8988T (cell line): ENCODE data around the gene TRAF7.
"Not testable (repeated sequence)": the region's sequence is repeated elsewhere in the genome, so short reads cannot be mapped to it uniquely, and the experiment has no call there.

ENCODE experiments used
- DNase-seq: peaks from one replicate; pipeline ENCODE4 v3.0.0; 2011

Gene TRAF7

DNA sequence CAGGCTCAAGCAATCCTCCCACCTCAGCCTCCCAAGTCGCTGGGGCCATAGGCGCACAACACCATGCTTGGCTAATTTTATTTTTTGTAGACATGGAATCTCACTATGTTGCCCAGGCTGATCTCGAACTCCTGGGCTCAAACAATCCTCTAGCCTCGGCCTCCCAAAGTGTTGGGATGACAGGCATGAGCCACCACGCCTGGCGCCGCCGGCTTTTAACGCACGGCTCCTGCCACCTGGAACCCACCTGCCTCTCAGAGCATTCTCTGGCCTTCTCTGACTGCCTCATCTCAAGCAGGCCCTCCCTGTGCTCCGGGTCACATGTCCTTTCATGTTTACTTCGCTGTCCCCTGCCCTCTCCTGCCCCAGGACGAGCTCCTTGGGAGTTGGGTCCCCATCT, 30.5 kb downstream of the TRAF7 start:
- DNase-seq: no peak

DNA sequence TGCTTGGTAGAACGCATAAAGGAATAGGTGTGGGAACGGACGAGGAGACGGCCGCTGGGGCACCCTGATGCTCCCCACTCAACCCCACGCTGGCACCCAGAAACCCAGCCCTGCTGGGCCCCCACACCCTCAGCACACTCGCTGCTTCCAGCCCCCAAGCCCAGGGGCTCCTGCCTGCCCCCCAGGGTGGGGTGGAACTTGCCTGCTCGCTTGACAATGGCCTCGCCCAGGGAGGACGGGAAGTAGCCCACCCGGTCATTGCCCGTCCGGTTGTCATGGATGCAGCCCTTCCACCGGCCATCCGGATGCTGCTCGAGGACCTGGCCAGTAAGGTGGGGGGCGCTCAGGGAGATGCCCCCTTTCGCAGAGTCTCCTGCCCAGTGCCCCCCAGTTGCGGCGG, 30.9 kb downstream of the TRAF7 start:
- no peak for DNase-seq

DNA sequence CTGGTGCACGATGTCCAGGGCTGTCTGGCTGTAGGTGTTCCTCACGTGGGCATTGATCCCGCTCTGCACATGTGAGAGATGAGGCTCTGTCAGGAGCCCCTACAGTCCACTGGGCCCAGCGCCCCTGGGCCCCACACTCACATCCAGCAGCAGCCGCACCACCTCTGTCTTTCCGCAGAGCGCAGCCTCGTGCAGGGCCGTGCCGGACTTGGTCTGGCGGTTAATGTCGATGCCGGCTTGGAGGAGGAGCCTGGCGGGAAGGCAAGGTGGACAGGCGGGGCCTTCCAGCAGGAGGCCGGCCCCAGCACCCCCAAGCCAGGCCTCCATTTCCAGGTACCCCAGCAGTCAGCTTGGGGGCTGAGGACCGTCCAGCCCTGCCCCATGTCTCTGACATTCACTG, 31.6 kb downstream of the TRAF7 start:
- DNase-seq: no peak

DNA sequence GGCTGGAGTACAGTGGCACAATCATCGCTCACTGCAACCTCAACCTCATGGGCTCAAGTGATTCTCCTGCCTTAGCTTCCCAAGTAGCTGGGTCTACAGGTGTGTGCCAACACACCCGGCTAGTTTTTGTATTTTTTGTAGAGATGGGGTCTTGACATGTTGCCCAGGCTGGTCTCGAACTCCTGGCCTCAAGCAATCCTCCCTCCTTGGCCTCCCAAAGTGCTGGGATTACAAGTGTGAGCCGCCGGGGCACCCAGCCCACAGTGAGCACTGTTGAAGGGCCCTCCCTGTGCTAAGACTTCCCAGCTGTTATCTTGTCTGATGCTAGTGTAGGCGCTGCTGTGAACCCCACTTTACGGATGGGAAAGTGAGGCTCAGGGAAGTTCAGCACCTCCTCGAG, 32.8 kb downstream of the TRAF7 start:
- no peak for DNase-seq

DNA sequence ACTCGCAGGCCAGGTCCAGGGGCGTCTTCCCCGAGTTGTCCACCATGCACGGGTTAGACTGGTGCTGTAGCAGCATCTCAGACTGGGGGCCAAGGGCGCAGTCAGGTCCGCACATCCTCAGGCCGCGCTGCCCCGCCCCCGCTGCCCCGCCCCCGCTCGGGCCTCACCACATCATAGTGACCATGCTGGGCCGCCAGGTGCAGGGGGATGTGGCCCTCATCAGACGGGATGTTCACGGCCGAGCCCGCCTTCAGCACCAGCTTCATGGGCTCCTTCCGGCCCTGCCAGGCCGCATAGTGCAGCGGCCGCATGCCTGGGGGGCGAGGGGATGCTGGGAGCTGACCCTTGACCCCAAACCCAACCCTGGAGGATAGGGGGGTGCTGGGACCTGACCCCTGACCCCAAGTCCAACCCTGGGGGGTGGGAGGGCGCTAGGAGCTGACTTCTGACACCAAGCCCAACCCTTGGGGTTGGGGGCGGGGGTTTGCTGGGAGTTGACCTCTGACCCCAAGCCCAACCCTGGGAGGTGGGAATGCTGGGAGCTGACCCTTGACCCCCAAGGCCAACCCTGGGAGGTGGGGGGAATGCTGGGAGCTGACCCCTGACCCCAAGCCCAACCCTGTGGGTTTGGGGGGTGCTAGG, 33.8 kb downstream of the TRAF7 start:
- no peak for DNase-seq

DNA sequence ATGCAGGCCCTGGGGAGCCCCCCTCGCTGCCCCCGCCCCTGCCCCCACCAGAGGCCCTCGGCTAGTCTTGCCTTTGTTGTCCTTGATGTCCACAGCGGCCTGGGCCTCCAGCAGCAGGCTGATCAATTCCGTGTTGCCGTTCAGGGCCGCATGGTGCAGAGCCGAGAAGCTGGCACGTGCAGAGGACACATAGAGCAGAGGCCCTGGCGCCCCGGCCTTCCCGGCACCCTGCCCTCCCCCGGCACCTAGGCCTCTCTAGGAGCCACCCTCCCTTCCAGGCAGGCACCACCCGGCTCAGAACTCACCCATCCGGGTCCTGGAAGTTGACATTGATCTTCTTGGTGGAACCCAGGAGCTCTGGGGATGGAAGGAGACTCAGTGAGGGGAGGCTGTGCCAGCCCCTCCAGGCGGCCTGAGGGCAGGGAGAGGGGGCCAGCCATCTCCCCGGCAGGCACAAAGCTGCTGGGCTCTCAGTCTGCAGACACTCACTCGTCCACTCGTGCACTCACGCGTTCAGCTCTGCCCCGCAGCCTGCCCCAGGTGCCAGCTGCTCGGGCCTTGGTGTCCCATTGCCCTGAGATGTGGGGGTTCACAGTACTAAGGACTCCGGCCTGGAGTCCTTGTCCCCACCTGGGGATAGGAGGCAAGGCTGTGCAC, 34.5 kb downstream of the TRAF7 start:
- no peak for DNase-seq

DNA sequence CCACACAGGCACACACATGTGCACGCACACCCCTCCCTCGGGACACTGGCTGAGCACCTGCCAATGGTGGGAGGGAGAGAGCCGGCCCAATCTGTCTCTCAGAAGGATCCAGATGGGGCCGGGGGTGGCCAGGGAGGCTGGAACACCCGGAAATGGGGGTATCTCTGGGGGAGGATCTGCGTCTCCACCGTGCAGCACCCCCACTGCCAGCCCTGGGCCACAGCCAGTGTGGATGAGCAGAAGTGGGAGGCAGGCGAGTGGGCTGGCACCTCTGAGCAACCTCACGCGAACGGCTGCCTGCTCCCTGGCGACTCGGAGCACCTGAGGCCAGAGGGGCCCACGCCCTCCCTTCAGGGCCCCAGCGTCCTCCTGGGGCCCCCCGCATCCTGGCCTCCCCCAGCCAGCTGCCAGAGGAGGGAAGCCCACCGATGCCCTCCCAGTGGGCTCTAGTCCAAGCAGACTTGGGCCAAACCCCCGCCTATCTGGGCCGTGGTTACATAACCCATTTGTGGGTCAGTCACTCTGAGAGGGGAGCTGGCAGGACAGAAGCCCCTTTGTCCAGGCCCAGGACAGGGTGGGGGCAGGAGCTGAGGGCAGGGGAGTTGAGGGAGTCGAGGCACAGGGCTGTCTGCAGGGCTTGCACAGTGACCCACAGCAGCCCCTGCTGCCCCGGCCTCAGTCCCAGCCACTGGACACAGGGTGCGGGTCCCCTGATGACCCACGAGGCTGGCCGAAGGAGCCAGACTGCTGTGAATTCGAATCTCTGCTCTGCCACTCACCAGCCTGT, 35.3 kb downstream of the TRAF7 start:
- no peak for DNase-seq

DNA sequence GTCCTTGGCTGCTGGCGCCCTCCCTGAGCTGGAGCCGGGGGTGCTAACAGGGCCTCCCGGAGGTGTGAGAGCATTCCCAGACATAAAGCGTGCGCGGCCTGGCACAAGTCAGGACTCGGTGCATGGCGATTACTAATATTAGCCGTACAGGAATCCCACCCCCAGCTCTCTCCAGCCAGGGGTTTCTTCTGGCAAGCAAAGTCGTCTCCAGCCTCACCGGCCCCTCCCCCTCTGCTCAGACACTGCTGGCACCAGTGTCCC, 35.8 kb downstream of the TRAF7 start:
- DNase-seq: no peak

DNA sequence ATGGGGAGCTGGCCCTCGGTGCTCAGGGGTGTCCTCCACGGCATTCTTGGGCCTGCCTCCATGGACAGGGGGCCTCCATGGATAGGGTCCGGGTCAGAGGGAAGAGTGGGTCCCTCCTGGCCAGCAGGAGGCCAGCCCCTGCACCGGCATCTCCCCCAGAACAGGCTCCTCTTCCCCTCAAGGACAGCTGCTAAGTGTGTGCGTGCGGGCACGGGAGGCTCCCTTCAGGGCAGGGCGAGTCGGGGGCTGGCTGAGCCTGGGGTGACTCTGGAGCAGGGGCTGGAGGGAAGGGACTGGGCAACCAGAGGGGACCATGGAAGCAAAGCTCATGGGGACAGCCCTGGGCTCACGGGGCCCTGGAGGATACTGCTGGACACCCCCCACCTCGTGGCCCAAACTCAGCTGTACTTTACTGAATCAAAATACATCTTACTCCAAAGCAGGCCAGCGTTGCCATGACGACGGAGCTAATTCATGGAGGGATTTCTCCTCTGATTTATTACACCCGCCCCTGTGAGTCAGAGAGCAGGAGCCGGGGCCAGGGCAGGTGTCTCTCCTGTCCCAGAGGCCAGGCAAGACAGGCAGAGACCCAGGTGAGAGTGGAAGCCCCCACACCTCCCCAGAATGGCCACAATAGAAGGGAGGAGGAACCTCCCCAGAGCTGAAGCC, 38.7 kb downstream of the TRAF7 start:
- DNase-seq: no peak

DNA sequence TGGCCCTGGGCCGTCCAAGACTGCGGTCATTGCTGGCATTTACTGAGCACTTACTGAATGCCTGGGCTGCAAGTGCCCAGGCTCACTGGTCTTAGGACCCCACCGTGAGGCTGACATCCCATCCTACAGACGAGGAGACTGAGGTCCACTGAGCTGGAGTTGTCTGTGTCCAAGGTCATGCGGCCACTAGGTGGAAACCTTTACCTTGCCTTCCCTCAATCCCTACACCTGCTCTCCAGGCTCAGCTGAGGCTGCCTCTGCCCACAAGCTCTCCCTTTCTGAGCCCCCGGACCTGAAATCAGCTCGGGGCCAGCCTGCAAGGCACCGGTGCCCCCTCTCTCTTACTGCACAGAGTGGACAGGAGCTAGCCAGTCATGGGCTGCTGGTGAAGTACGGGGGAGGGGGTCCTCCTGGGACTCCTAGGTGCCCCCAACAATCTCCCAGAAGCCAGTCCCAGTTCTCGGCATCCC, 39.3 kb downstream of the TRAF7 start:
- peak; percentile 83 for DNase-seq

DNA sequence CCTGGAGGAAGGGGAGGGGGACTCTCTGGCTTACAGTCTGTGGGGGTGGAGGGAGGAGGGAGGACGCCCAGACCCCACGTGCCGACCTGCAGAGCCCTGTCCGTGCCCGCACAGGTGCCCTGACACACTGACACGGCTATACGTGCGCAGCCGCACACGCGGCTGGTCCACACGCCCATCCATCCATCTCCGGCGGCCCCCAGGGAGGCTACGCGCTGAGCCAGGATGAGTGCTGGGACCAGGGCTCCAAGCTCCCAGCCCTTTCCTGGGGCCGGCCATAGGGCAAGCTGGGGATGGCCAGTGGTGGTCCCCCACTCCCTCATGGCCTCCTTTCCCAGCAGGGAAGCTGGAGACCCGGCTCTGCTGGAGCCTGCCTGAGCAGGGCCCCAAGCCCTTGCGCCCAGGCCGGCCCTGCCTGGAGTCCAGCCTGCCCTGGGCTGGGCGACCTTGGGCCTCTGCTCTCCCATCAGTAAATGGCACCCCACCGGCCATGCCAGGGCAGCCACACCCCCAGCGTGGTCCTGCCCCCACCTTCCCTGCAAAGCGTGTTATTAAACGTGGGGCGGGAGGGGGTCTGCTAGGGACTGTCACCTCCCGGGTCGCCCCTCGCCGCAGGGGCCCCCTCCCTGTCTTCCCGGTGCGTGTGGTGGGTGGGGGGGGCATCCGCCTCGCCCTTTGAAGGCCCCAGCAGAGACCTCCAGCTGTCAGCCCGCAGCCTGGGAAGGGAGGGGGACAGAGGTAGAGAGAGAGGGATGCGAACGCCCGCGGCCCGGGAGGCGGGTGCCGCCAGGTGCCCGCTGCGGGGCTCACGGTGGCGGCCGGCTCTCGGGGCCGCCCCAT, 40.0 kb downstream of the TRAF7 start:
- DNase-seq: no peak

DNA sequence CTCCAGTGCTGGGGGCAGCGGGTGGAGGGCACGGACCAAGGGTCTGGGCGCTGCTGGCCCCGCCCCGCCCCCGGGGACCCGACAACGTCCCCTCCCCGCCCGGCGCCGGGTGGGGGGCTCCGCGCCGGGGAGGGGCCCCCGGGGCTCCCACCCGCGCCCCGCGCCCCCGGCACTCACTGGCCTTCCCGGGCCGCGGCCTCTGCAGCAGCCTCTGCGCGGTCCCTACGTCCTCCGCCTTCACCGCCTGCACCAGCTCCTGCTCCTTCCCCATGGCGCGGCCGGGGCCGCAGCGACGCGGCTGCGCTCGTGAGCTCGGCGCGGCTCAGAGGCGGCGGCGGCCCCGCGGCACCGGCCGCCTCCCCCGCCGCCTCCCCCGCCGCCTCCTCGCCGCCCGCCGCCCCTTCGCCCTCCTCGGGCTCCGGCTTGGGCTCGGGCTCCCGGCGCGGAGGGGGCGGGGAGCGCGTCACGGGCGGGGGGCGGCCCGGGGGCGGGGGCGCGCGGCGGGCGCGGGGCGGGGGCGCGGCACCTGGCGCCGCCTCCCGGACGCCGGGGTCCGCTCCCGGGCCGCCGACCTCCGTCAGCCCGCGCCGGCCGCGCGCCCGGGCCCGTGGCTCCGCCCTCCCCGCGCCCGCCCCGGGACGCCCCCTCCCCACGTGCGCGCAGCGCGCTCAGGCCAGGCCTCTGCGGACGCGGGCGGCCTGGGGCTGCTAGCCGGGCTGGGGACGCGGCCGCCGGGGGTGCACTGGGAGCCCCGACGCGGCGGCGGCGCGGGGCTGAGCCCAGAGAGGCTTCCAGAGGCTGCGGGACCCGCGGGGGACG, 40.8 kb downstream of the TRAF7 start, which contains the start of gene CASKIN1:
Gene CASKIN1, minus strand, starts transcription at position 444 of the 819 bp plus-strand sequence. Its CDS starts 173 bp downstream, at position 271.
- DNase-seq: peak; percentile 71

DNA sequence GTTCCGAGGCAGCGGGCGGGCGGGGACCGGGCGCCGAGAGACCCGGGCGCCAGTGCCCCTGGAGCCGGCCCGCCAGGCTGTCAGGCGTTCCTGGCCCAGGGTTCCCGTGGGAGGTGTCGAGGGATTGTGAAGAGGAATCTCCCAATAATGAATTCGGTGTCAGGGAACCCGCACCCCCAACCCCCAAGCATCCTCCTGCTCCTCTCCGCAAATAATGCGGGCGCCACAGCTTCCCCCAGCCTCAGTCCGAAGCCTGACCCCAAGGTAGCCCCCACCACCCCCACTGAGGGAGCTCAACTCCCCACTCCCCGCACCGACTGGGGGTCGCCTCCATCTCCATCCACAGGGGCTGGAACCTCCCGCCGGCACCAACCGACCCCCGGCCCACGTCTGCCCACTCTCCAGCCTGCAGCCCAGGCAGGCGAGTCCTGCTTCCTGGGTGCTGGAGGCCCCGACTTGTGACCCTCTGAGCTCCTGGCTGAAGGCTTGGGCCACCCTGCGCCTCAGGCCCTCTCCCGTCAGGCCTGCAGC, 41.5 kb downstream of the TRAF7 start:
- no peak for DNase-seq

DNA sequence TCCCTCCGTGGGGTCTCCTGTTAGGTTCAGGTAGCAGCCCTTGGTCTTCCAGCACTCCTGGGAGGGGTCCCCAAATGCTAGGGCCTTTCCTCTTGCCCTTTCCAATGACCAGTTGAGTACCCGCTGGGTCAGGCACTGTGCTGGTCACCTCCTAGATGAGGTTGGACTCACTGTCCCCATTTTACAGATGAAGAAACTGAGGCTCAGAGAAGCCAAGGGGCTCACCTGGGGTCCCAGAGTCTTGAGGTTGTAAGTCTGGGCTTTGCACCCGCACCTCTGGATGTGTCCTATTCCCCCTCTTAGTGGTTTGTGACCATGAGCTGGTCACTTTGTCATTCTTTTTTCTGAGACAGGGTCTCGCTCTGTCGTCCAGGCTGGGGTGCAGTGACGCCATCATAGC, 42.2 kb downstream of the TRAF7 start:
- no peak for DNase-seq

DNA sequence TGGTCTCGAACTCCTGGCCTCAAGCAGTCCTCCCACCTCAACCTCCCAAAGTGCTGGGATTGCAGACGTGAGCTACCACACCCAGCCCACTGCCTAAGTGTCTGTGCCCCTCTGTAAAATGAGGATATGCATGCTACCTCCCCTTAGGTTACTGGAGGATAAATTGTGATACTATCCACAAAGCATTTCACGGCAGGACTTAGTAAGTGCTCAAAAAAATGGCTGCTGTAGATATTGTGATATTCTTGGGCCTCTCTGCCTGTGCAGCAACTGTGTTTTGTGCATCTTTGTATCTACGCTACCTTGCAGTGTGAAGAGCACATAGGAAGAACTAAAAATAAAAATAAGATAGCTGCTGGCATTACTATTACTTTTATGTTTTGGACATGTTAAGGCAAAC, 42.7 kb downstream of the TRAF7 start:
- DNase-seq: no peak

DNA sequence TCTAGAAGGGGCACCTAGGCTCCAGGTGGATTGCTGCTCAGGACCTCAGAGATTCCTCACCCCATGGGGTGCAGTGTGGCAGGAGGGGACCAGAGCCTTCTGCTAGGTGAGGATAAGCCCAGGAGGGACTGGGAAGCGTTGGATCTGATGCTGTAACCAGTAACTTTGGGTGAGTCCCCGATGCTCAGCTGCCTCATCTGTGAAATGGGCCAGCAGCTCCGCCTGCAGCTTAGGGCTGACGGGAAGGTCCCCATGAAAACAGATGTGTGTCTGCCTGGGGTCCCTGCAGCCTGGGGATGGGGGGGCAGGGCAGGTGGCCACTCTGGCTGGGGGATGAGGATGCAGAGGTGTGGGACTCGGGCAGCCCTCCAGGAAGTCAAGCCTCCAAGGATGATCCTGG, 43.5 kb downstream of the TRAF7 start:
- no peak for DNase-seq

DNA sequence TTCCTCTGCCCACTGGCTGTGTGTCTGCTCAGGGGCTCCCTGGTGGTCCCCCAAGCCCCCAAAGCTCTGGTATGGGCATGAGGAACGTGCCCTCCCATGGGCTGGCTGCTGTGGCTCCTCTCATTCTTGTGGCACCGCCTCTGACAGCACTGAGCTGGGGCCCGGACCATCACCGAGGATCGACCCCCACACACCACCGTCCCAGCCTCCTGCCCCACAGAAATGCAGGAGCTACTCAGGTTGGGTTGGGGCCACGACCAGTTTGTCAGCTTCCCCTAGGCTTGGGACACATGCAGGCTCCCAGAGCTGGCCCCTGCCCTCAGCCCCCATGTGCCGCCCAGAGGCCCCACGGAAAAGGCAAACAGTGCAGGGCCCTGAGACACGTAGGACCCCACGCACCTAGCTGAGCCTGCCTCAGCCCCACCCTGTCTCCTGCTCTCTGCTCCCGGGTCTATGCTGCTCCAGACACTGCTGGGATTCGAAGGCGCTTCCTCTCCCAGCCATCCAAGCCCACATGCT, 44.1 kb downstream of the TRAF7 start:
- DNase-seq: no peak

DNA sequence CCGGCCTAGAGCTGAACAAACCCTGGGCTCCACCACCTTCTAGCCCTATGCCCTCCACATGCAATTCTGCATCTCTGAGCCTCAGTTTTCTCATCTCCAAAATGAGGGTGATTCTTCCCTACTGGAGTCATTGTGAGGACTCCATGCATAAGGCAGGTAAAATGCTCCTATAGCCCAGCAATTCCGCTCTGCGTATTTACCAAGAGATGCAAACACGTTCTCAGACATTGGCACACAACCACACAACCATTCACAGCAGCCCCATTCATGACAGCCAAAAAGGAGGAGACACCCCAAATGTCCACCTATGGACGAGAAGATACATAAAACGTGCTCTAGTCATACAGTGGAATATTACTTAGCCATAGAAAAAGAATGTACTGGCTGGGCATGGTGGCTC, 44.7 kb downstream of the TRAF7 start:
- no peak for DNase-seq

DNA sequence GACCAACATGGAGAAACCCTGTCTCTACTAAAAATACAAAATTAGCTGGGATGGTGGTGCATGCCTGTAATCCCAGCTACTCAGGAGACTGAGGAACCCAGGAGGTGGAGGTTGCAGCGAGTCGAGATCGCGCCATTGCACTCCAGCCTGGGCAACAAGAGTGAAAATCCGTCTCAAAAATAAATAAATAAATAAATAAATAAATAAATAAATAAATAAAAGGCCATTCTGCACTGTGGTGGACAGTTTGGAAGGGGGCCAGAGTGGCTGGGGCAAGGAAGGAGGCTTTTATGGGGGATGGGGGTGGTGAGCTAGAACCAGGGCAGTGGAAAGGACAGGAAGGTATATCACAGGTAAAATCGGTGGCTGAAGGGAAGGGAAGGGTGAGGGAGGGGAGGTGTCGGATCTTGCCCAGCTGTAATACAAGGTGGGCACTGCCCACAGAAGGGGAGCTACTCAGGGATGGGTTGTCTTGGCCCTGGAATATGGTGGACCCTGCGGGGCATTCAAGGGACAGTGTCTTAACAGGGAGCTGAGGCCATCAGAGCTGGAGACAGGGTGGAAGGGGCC, 47.6 kb downstream of the TRAF7 start:
- DNase-seq: not testable (repeated sequence)

DNA sequence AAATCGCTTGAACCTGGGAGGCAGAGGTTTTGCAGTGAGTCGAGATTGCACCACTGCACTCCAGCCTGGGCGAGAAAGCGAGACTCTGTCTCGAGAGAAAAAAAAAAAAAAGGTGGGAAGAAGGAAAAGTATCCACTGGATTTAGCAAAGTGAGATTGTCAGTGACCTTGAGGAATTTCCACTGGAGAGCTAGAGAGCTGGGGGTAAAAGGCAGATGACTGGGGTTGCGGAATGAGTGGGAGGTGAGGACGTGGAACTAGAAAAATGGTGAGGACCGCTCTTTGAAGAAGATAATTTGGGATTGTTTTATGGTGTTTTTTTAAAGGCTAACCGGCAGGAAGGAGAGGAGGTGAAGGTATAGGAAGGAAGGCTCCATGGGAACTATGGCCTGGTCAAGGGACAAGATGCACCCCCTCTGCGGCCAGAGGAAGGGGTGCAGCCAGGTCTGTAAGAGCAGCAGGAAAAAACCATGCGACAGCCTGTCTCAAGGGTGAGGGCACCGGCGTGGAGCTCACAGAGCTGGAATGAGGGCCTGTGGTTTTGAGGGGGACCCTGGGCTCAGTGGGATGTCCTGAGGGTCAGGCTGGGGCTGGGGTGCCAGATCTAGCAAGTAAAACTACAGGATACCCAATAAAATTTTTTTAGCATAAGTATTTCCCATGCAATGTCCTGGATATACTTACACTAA, 49.0 kb downstream of the TRAF7 start:
- no peak for DNase-seq
